Ectodermal cell (in vitro differentiated cells): ENCODE measurements around the gene GART.
A peak's percentile ranks its signal among the peaks of the same experiment; 100 is the strongest.

Source experiments
- H3K27ac ChIP-seq: 2 replicates; pipeline ENCODE4 v1.7.0; 2013; ENCODE audit warnings: mild to moderate bottlenecking, low read depth, low read length; ENCODE audit not compliant: insufficient read depth, poor library complexity, severe bottlenecking
- H3K27me3 ChIP-seq: 2 replicates; pipeline ENCODE4 v1.7.0; 2013; ENCODE audit warnings: mild to moderate bottlenecking, low read length; ENCODE audit not compliant: insufficient read depth, control insufficient read depth, poor library complexity, severe bottlenecking
- H3K36me3 ChIP-seq: one replicate; pipeline ENCODE4 v1.7.0; 2013; ENCODE audit warnings: low read length; ENCODE audit not compliant: control insufficient read depth, insufficient read depth
- H3K4me1 ChIP-seq: one replicate; pipeline ENCODE4 v1.7.0; 2013; ENCODE audit warnings: low read length; ENCODE audit not compliant: control insufficient read depth, insufficient read depth
- H3K4me3 ChIP-seq: 2 replicates; pipeline ENCODE4 v1.7.0; 2013; ENCODE audit warnings: low read depth, low read length, control low read depth; ENCODE audit not compliant: insufficient read depth
- H3K9me3 ChIP-seq: 2 replicates; pipeline ENCODE4 v1.7.0; 2013; ENCODE audit warnings: mild to moderate bottlenecking, low read length, moderate library complexity; ENCODE audit not compliant: control insufficient read depth
- WGBS, 2 experiments: methylation state at CpG; one replicate each; pipeline ENCODE4 v1.1.7; 2013; ENCODE audit warnings: missing lambda C conversion rate in 2 of 2; 5-methylcytosine and 5-hydroxymethylcytosine counted together

The GART gene

GRCh38 chr21:33543505-33544129, 1.7 kb upstream of the GART start:
- WGBS, 2 experiments: 1% methylated on average over 26 of the region's 26 CpGs
- Histone ChIP-seq H3K9me3 (no peaks in the 10 kb centered on the region), H3K27me3 (no peaks in the 10 kb centered on the region), H3K36me3 (peaks cover 17% of the 10 kb centered on the region), H3K27ac (peak overlapping the region; percentile 95), H3K4me3 (peak overlapping the region; percentile 93), H3K4me1 (peaks cover 3% of the 10 kb centered on the region)

GRCh38 chr21:33542640-33543504, 955 bp upstream of the GART start, which contains the start of gene SON:
Gene SON, plus strand, starts transcription at chr21:33543038. Its CDS starts 55 bp downstream, at chr21:33543093.
- Histone ChIP-seq H3K9me3 (no peaks in the 10 kb centered on the region), H3K4me1 (peaks cover 3% of the 10 kb centered on the region), H3K4me3 (peak within 1 kb of the TSS; percentile 93), H3K36me3 (peaks cover 23% of the 10 kb centered on the region), H3K27ac (peak within 1 kb of the TSS; percentile 98), H3K27me3 (no peaks in the 10 kb centered on the region)
- 0% methylated on average over 56 of the region's 57 CpGs for WGBS, 2 experiments

- 46 to 53% methylated on average over 18 to 19 of the region's 19 CpGs for WGBS, 2 experiments
- Histone ChIP-seq H3K4me1 (peaks cover 3% of the 10 kb centered on the region), H3K27me3 (no peaks in the 10 kb centered on the region), H3K36me3 (peaks cover 23% of the 10 kb centered on the region), H3K4me3 (peak overlapping the region; percentile 93), H3K9me3 (no peaks in the 10 kb centered on the region), H3K27ac (peak overlapping the region; percentile 98)
These were observed 709 bp downstream of the GART start for GRCh38 chr21:33541105-33541711.

- Histone ChIP-seq H3K27ac (no peak overlapping the region), H3K9me3 (no peaks in the 10 kb centered on the region), H3K27me3 (no peaks in the 10 kb centered on the region), H3K4me1 (peaks cover 3% of the 10 kb centered on the region), H3K4me3 (peak overlapping the region; percentile 17), H3K36me3 (peaks cover 23% of the 10 kb centered on the region)
- 60 to 94% methylated on average over 1 to 3 of the region's 3 CpGs for WGBS, 2 experiments
These were observed 1.2 kb downstream of the GART start for GRCh38 chr21:33540711-33541104.

GRCh38 chr21:33539616-33540015, 2.3 kb downstream of the GART start:
- no peaks in the 10 kb centered on the region for H3K9me3 ChIP-seq
- peaks cover 3% of the 10 kb centered on the region for H3K4me1 ChIP-seq
- WGBS, 2 experiments: 95 to 97% methylated on average over 3 to 4 of the region's 4 CpGs
- H3K36me3 ChIP-seq: peaks cover 31% of the 10 kb centered on the region
- no peaks in the 10 kb centered on the region for H3K27me3 ChIP-seq
- no peak overlapping the region for H3K27ac ChIP-seq
- no peak overlapping the region for H3K4me3 ChIP-seq

- H3K36me3 ChIP-seq: peaks cover 48% of the 10 kb centered on the region
- peaks cover 3% of the 10 kb centered on the region for H3K4me1 ChIP-seq
- H3K9me3 ChIP-seq: no peaks in the 10 kb centered on the region
- H3K27me3 ChIP-seq: no peaks in the 10 kb centered on the region
- no peak overlapping the region for H3K27ac ChIP-seq
- 100% methylated on average over 1 to 2 of the region's 2 CpGs for WGBS, 2 experiments
- H3K4me3 ChIP-seq: no peak overlapping the region
These were observed 4.7 kb downstream of the GART start for GRCh38 chr21:33537212-33537611.

GRCh38 chr21:33531007-33531406, 10.9 kb downstream of the GART start:
- Histone ChIP-seq H3K4me1 (no peaks in the 10 kb centered on the region), H3K27me3 (no peaks in the 10 kb centered on the region), H3K27ac (no peak overlapping the region), H3K36me3 (peaks cover 59% of the 10 kb centered on the region), H3K9me3 (no peaks in the 10 kb centered on the region), H3K4me3 (no peak overlapping the region)
- 100% methylated on average over 1 of the region's 3 CpGs; no CpG with 5 or more reads in 1 of the 2 experiments for WGBS, 2 experiments

GRCh38 chr21:33522953-33523349, 19.0 kb downstream of the GART start:
- H3K27ac ChIP-seq: no peak overlapping the region
- no peaks in the 10 kb centered on the region for H3K4me1 ChIP-seq
- H3K9me3 ChIP-seq: no peaks in the 10 kb centered on the region
- H3K36me3 ChIP-seq: peaks cover 31% of the 10 kb centered on the region
- H3K27me3 ChIP-seq: no peaks in the 10 kb centered on the region
- 95 to 96% methylated on average over 1 of the region's 1 CpG for WGBS, 2 experiments
- no peak overlapping the region for H3K4me3 ChIP-seq

GRCh38 chr21:33522297-33522952, 19.5 kb downstream of the GART start:
- Histone ChIP-seq H3K27ac (no peak overlapping the region), H3K4me1 (no peaks in the 10 kb centered on the region), H3K9me3 (no peaks in the 10 kb centered on the region), H3K4me3 (no peak overlapping the region), H3K36me3 (peaks cover 31% of the 10 kb centered on the region), H3K27me3 (no peaks in the 10 kb centered on the region)
- WGBS, 2 experiments: 89 to 98% methylated on average over 3 to 4 of the region's 5 CpGs
